Activated T-helper 9 cell treated with anti-CD3 and anti-CD28 coated beads, Interleukin-2, amount 50 U/mL, for 16 hours (primary cell): Measurements from ENCODE around the gene ZBTB16.

Experiments used
- DNase-seq: peaks from one replicate; pipeline ENCODE4 v3.0.0-alpha.2; 2020; ENCODE audit warnings: low read depth

Gene ZBTB16

GRCh38 chr11:114243461-114244372 lies 184.2 kb downstream of the ZBTB16 start:
- DNase-seq, result no peak

- no peak for DNase-seq
Measured at GRCh38 chr11:114244726-114245394, 185.3 kb downstream of the ZBTB16 start.

DNA sequence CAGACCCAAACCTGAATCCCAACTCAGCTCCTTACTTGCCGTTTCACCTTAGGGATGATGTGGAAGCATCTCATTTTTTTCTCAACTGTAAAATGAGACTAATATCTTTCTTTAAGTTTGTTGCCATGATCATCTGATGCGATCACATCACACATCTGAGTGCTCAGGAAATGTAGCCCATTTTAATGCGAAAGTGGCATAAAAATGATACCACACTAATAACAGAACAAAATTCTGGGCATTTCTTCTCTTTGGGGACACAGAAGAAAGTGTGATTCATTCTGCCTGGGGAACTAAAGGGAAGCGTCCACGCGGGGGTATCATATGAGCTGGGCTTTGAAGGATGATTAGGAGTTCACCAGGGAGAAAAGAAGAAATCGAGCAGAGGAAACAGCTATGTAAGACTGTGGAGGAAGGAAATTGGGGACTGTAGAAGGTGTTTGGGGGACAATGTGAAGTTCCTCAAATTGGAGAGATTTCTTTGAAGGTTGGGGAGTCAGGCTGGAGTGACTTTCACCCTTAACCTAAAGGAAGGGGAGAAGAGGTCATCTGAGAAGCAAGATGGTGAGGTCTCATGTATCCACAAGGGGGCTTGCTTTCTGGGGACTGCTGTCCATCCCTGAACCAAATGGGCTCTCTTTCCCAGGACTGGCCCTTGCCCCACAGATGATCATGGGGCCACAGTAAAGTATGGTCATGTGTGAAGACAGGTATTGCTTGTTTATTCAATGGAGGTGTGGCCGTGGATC lies 187.0 kb downstream of the ZBTB16 start:
- DNase-seq, result no peak

- DNase-seq, result no peak
Measured at GRCh38 chr11:114247070-114247789, 187.7 kb downstream of the ZBTB16 start.

- DNase-seq, result no peak
Measured at GRCh38 chr11:114250180-114250579, 190.7 kb downstream of the ZBTB16 start.

GRCh38 chr11:114250993-114251814 lies 191.7 kb downstream of the ZBTB16 start:
- DNase-seq, result no peak

- no peak for DNase-seq
Measured at GRCh38 chr11:114251815-114252337, 192.4 kb downstream of the ZBTB16 start.

DNA sequence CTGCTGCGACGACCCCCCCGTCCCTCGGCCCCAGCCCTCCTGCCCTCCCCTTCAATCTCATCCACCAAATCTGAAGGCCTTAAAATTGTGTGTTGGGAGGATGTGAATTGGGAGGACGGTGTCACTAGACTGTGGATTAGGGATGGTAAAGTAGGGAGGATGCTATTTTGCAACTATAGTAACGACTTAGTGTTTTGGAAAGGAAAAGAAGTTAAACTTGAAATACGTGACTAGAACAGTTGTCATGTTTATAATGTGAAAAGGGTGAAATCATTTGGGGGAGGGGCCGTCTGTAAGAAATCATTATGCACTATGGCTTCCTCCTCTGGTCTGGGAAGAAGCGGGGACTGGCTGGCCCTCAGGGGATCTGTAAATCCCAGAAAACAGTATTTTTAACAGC lies 193.3 kb downstream of the ZBTB16 start:
- DNase-seq, result no peak

DNA sequence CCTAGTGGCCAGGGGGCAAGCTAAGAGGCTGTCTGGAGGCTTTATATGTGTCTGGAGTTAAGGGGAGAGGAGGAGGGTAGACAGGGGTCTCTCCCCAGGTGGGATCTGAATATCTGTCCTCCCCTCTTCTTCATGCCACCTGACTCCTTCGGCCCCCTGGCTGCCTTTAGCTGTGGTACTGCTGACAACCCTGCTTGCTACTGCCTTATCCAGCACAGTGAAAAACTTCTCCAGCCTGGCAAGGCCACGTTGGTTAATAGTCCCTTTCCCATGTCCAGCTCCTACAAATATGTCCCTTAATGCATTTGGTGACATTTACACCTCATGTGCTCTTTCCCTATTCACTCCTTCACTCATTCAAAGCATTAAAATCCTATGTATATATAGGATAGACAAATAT lies 194.3 kb downstream of the ZBTB16 start:
- no peak for DNase-seq

DNA sequence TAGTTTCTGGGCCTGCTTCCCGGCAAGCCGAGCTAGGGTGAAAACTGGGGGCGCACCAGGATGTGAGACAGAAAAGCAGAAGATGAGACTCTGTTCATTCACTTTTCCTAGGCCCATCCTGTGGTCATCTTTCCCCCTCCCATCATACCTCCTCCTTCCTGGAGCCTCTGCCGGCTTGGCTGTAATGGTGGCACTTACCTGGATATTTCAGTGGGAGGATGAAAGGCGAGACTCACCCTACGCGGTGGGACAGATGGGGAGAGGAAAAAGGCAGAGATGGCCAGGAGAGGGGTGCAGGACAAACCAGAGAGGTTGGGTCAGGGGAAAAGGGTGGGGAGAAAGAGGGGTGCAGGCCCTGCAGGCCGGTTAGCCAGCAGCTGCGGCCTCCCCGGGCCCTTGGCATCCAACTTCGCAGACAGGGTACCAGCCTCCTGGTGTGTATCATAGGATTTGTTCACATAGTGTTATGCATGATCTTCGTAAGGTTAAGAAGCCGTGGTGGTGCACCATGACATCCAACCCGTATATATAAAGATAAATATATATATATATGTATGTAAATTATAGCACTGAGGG lies 195.1 kb downstream of the ZBTB16 start:
- no peak for DNase-seq

DNA sequence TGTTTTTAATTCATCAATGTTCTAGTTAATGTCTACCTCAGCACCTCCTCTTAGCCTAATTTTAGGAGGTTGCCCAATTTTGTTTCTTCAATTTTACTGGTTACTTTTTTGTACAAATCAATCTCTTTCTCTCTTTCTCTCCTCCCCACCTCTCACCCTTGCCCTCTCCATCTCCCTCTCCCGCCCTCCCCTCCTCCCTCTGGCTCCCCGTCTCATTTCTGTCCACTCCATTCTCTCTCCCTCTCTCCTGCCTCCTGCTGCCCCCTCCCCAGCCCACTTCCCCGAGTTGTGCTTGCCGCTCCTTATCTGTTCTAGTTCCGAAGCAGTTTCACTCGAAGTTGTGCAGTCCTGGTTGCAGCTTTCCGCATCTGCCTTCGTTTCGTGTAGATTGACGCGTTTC lies 195.8 kb downstream of the ZBTB16 start:
- no peak for DNase-seq

- no peak for DNase-seq
Measured at GRCh38 chr11:114256176-114256966, 196.9 kb downstream of the ZBTB16 start.

DNA sequence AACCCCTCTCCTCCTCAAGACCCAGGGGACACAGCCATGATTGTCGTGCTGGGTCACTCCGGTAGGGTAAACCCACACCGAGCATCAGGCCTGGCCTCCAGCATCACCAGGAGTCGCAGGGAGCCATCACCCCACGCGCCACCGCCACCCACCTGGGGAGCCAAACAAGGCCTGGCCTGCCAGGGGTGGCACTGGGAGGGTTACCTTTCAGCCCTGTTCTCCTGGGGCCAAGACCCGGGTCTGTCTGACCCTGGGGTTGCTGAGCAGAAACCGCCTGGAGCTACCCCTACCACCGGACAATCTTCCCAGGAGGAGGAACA lies 197.4 kb downstream of the ZBTB16 start:
- DNase-seq, result no peak

- no peak for DNase-seq
Measured at GRCh38 chr11:114257621-114258558, 198.4 kb downstream of the ZBTB16 start.

DNA sequence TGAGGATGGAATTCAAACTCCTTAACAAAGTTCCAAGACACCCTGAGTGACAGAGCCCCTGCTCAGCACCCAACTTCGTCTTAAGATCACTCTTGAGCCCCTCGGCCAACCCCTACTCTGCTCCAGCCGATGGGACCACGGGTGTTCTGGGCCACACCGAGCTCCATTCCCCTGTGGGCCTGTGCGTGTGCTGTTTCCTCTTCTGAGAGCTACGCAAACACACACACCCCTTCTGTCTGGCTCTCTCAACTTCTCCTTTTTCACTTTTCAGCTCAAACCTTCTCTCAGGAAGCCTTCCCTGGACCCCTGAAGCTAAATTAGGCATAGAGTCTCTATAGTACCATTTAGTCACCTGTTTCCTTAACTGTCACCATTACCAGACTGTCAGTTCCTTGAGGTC lies 199.2 kb downstream of the ZBTB16 start:
- DNase-seq, result no peak

- DNase-seq, result no peak
Measured at GRCh38 chr11:114259124-114259526, 199.6 kb downstream of the ZBTB16 start.

DNA sequence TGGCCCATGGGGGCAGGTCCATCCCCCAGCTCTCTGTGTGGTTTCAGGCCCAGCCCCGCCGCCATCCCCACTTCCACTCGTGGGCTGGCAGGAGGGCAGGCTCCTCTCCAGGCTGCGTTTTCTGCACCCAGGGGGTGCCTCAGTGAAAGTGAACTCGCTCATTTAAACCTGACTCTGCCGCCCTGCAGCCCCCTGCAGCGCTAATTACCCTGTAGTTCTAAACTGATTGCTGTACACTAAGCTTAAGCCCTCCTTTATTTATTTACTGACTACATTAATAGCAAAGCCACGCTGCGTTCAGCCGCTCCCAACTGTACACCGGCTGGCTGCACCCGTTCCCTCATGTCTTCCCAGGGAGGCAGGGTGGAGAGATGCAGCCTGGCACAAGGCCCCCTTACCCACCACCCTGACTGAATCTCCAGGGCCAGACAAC lies 200.1 kb downstream of the ZBTB16 start:
- no peak for DNase-seq

- DNase-seq, result no peak
Measured at GRCh38 chr11:114260077-114260476, 200.6 kb downstream of the ZBTB16 start.

GRCh38 chr11:114260483-114260882 lies 201.0 kb downstream of the ZBTB16 start:
- no peak for DNase-seq
